Thyroid gland (tissue), 4 donors: ENCODE data around the gene OPRM1. TPM values are rescaled to one million over a fixed set of nuclear protein-coding genes. Genes with fewer than 3 reads are reported as not detected.
"Not testable (repeated sequence)": the region's sequence is repeated elsewhere in the genome, so short reads cannot be mapped to it uniquely, and the experiment has no call there.

Experiments
- DNase-seq, 2 donors: peaks; one replicate each; pipeline ENCODE4 v3.0.0-alpha.2; 2019
- H3K27ac ChIP-seq, 3 donors: fragments of 200-600 bp; sonication (generic); 1 replicate in 2 of 3; 2 replicates in 1 of 3; pipeline ENCODE4 v1.5.1; 2016 to 2019; ENCODE audit warnings: mild to moderate bottlenecking in 1 of 3, moderate library complexity in 1 of 3
- H3K27me3 ChIP-seq: fragments of 200-600 bp; sonication (generic); one replicate; pipeline ENCODE4 v1.5.1; 2019
- H3K36me3 ChIP-seq, 2 donors: fragments of 200-600 bp; sonication (generic); one replicate each; pipeline ENCODE4 v1.5.1; 2016 to 2019
- H3K4me1 ChIP-seq, 2 donors: fragments of 200-600 bp; sonication (generic); one replicate each; pipeline ENCODE4 v1.5.1; 2017 to 2019
- H3K4me3 ChIP-seq, 3 donors: fragments of 200-600 bp; sonication (generic); replicated peaks in 1 of 3; 1 replicate in 2 of 3; 2 replicates in 1 of 3; pipeline ENCODE4 v1.5.1; 2016; ENCODE audit warnings: mild to moderate bottlenecking in 1 of 3
- H3K9me3 ChIP-seq: fragments of 200-600 bp; sonication (generic); one replicate; pipeline ENCODE4 v1.5.1; 2017
- POLR2A ChIP-seq, 2 donors: fragments of 450-650 bp; IDR thresholded peaks; one replicate each; pipeline ENCODE4 v1.6.1; 2017; ENCODE audit warnings: antibody characterized with exemption in 2 of 2, mild to moderate bottlenecking in 2 of 2, moderate library complexity in 1 of 2
- WGBS, 2 donors: methylation state at CpG; one replicate each; pipeline ENCODE4 v1.1.5; 2017; 5-methylcytosine and 5-hydroxymethylcytosine counted together
- intact Hi-C: fragments of 100-400 bp; cut with DNase I; formaldehyde crosslinking; loops from one replicate; pipeline ENCODE4 v1.15.1; 2023
- total RNA-seq, 4 donors: library from RNA; depleted of rRNA; stranded (reverse); fragments of >200 nt; gene quantifications; one replicate each; pipeline ENCODE4 v1.2.3, GENCODE V29; 2016
- TF ChIP-seq, protein P1 (sequence below), 6 experiments: fragments of 200-600 bp in 3 of 6; fragments of 450-650 bp in 3 of 6; sonication (generic) in 3 of 6; IDR thresholded peaks; one replicate each; pipeline ENCODE4 v1.5.1; 2016 to 2019; ENCODE audit warnings: antibody characterized with exemption in 6 of 6, mild to moderate bottlenecking in 2 of 6, inconsistent platforms in 1 of 6, moderate library complexity in 1 of 6

OPRM1 gene
- total RNA-seq, 4 donors from 2014 or later: not detected

DNA sequence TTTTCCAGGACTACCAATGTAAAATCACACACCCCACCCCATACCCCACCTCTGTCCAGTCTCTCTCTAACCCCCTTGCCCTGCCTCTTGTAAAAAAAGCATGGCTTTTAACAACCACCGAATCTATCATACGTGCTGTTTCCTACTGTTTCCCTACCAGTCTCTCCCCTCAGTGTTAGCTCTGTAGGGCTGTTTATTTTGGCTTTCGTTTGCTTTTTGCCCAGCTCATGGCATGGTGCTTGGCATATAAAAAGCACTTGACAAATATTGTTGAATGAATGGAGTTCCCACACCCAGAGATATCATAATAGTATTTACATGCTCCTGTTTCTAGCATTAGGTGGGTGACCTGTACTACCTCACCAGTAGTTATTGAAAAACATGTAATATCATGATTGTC lies 148.2 kb downstream of the OPRM1 start:
- H3K9me3 ChIP-seq: no peaks in the 10 kb centered on the region
- H3K36me3 ChIP-seq: no peaks in the 10 kb centered on the region
- no peak overlapping the region for H3K4me3 ChIP-seq
- H3K4me1 ChIP-seq: no peaks in the 10 kb centered on the region
- WGBS, 2 donors: 76 to 82% methylated on average over 3 of the region's 3 CpGs
- no peak overlapping the region for H3K27ac ChIP-seq
- intact Hi-C loops: no loop called here
- TF ChIP-seq, protein P1, sequence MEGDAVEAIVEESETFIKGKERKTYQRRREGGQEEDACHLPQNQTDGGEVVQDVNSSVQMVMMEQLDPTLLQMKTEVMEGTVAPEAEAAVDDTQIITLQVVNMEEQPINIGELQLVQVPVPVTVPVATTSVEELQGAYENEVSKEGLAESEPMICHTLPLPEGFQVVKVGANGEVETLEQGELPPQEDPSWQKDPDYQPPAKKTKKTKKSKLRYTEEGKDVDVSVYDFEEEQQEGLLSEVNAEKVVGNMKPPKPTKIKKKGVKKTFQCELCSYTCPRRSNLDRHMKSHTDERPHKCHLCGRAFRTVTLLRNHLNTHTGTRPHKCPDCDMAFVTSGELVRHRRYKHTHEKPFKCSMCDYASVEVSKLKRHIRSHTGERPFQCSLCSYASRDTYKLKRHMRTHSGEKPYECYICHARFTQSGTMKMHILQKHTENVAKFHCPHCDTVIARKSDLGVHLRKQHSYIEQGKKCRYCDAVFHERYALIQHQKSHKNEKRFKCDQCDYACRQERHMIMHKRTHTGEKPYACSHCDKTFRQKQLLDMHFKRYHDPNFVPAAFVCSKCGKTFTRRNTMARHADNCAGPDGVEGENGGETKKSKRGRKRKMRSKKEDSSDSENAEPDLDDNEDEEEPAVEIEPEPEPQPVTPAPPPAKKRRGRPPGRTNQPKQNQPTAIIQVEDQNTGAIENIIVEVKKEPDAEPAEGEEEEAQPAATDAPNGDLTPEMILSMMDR (IDR thresholded peaks at IDR 0.05): no peak
- no peak for TF ChIP-seq POLR2A (IDR thresholded peaks at IDR 0.05)
- DNase-seq: no peak
- H3K27me3 ChIP-seq: no peaks in the 10 kb centered on the region

DNA sequence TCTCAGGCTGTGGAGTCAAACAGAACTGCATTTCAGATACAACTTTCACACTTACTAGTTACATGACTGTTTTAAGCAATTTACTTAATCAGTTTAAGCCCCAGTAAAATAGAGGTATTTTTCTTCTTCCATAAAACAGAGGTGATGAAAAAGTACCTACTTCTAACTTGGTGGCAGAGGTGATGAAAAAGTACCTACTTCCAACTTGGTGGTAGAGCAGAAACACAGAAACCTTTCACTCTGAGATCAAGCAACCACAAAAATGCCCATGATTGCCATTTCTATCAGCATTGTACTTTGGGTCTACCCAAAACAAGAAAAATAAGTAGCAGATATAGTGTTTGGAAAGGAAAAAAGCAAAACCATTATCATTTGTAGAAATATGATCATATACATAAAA lies 148.7 kb downstream of the OPRM1 start:
- H3K27ac ChIP-seq: no peak overlapping the region

DNA sequence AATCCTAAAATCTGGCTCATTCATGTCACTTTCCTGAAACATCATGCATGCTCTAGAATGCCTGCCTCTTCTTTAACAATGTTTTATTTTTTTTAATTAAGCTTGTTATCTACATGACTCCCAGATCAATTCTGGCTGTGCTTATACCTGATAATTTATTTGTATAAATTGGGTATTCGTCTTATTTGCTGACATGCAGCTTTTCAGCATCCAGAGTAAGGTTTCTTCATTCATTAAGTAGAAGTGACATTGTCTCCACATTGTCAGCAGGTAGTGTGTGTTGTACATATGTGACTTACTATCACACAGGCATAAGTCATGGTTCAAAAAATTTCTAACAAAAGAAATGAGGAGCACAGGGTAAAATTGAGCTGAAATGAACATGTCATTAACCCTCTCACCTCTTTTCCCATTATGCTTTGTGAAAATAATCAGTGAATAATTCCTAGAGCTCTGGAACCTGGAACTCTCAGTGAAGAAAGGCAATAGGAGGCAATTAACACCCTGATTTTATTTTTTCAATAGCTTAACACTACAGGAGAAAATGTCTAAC lies 157.4 kb downstream of the OPRM1 start:
- H3K4me3 ChIP-seq: no peak overlapping the region
- no peak for TF ChIP-seq POLR2A (IDR thresholded peaks at IDR 0.05)
- TF ChIP-seq, protein P1 (IDR thresholded peaks at IDR 0.05): no peak
- WGBS, 2 donors: 92 to 98% methylated on average over 1 of the region's 1 CpG
- intact Hi-C loops: no loop called here
- H3K9me3 ChIP-seq: no peaks in the 10 kb centered on the region
- H3K27ac ChIP-seq: no peak overlapping the region
- DNase-seq: no peak
- H3K27me3 ChIP-seq: no peaks in the 10 kb centered on the region
- H3K36me3 ChIP-seq: peaks cover 0 to 9% of the 10 kb centered on the region in 2 donors
- peaks cover 8 to 10% of the 10 kb centered on the region in 2 donors for H3K4me1 ChIP-seq

More for the DNA sequence above, 148.7 kb downstream of the OPRM1 start:
- intact Hi-C loops: no loop called here
- Histone ChIP-seq H3K9me3 (no peaks in the 10 kb centered on the region), H3K36me3 (no peaks in the 10 kb centered on the region), H3K27me3 (no peaks in the 10 kb centered on the region), H3K4me3 (no peak overlapping the region), H3K4me1 (no peaks in the 10 kb centered on the region)
- TF ChIP-seq, protein P1 (IDR thresholded peaks at IDR 0.05): no peak
- no peak for TF ChIP-seq POLR2A (IDR thresholded peaks at IDR 0.05)
- DNase-seq: no peak

DNA sequence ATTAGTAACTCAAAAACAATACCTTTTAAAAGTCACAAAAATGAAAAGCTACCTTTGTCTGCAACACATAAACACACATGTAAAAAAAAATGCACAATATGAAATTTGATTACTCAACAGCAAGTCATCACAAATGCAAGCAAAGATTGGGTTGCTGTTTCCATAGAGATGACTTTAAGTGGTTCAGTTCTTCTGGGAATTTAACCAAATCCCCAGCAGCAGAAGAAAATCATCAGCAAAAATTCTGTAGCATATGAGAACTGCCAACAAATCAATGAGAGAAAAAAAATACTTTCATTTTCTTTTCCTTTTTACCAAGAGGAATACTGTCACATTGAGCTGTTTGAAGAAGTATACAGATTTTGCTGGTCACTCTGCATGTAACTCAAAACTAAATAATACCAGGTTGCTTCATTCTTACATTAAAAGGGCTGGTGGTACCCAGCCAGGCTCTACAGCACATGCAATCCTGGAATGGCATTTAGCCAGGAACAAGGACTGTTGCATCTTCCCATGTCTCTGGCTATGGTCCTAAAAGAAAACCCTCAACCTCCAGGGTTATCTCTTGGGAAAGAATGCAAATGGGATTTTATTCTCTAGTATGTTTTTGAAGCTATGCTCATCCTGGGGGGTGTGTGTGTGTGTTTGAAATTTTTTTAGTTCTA lies 158.3 kb downstream of the OPRM1 start:
- no peak overlapping the region for H3K27ac ChIP-seq
- peaks cover 8 to 10% of the 10 kb centered on the region in 2 donors for H3K4me1 ChIP-seq
- H3K27me3 ChIP-seq: no peaks in the 10 kb centered on the region
- no peak for DNase-seq
- no peaks in the 10 kb centered on the region for H3K9me3 ChIP-seq
- intact Hi-C loops: no loop called here
- H3K4me3 ChIP-seq: no peak overlapping the region
- TF ChIP-seq POLR2A (IDR thresholded peaks at IDR 0.05): no peak
- TF ChIP-seq, protein P1 (IDR thresholded peaks at IDR 0.05): no peak
- peaks cover 0 to 9% of the 10 kb centered on the region in 2 donors for H3K36me3 ChIP-seq

DNA sequence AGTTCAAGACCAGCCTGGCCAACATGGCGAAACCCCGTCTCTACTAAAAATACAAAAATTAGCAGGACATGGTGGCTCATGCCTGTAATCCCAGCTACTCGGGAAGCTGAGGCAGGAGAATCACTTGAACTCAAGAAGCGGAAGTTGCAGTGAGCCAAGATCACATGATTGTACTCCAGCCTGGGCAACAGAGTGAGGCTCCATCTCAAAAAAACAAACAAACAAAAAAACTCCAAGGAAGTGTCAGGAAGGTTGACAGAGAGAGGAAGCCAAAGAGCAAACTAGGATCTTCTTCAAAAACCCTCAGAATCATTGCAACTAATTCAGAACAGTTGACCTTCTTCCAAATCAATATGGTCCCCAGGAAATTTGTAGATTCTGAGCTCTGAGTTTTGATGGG lies 162.6 kb downstream of the OPRM1 start:
- H3K36me3 ChIP-seq, H3K4me1 ChIP-seq, H3K27ac ChIP-seq, DNase-seq, intact Hi-C loops, H3K4me3 ChIP-seq, H3K27me3 ChIP-seq, H3K9me3 ChIP-seq: not testable (repeated sequence)
- WGBS, 2 donors: 94 to 95% methylated on average over 4 of the region's 4 CpGs
